CD4-positive, alpha-beta T cell treated with Interleukin-6 at 100 ng/mL for 8 hours (primary cell): ENCODE data around the gene GPATCH1.
"Not testable (repeated sequence)": the region's sequence is repeated elsewhere in the genome, so short reads cannot be mapped to it uniquely, and the experiment has no call there.

Experiments used
- DNase-seq: peaks from one replicate; pipeline ENCODE4 v3.0.0-alpha.2; 2020; ENCODE audit warnings: mixed read lengths, low spot score

Gene GPATCH1

GRCh38 chr19:33159149-33159548, 78.2 kb downstream of the GPATCH1 start:
- DNase-seq, result no peak

- no peak for DNase-seq
Observed at GRCh38 chr19:33159893-33160292, 78.9 kb downstream of the GPATCH1 start.

- no peak for DNase-seq
Observed at GRCh38 chr19:33161201-33161600, 80.2 kb downstream of the GPATCH1 start.

DNA sequence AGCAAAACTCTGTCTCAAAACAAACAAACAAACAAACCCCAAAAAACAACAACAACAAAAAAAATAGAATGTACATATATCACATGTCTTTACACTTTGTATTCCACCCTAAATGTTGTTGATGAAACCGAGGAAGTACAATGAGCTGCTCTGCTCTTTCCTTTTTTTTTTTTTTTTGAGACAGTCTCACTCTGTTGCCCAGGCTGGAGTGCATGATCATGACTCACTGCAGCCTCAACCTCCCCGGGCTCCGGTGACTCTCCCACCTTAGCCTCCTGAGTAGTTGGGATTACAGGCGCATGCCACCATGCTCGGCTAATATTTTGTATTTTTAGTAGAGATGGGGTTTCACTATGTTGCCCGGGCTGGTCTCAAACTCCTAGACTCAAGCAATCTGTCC, 82.5 kb downstream of the GPATCH1 start:
- no peak for DNase-seq

DNA sequence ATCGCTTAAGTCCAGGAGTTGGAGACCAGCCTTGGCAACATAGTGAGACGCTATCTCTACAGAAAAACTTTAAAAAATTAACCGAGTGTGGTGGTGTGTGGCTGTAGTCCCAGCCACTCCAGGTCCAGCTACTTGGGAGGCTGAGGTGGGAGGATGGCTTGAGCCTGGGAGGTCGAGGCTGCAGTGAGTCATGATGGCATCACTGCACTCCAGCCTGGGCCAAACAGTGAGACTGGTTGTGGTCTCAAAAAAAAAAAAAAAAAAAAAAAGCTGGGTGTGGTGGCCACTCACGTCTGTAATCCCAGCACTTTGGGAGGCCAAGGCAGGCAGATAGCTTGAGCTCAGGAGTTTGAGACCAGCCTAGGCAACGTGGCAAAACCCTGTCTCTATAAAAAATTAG, 85.1 kb downstream of the GPATCH1 start:
- DNase-seq, result not testable (repeated sequence)

GRCh38 chr19:33167438-33167837, 86.5 kb downstream of the GPATCH1 start:
- no peak for DNase-seq

GRCh38 chr19:33168528-33168927, 87.5 kb downstream of the GPATCH1 start:
- no peak for DNase-seq

GRCh38 chr19:33171222-33171795, 90.3 kb downstream of the GPATCH1 start:
- no peak for DNase-seq

GRCh38 chr19:33171916-33172359, 91.0 kb downstream of the GPATCH1 start:
- DNase-seq, result no peak

- no peak for DNase-seq
Observed at GRCh38 chr19:33174186-33174585, 93.2 kb downstream of the GPATCH1 start.

DNA sequence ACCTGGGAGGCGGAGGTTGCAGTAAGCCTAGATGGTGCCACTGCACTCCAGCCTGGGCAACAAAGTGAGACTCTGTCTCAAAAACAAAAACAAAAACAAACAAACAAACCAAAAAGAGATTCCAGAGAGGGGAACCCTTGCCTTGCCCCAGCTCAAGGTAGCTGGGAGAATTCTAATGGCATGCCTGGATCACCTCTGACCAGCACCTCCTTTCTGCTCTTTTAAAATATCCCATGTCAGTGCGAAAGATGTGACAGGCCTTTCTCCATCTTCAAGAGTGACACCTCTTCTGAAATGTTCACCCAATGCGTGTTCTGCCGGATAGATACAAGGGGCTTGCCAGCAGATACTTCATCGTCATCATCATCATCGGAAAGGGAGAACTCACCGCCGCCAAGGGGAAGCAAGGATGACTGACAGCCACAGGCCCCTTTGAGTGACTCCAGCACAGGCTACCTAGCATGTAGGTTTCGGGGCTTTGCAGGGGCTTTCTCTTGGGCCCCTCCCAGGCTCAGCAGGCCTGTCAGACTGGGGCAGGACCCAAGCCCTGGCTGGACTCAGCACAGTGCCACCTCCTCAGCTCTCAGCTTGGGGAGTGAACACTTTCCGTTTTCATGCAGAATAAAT, 94.3 kb downstream of the GPATCH1 start:
- DNase-seq, result no peak

GRCh38 chr19:33175886-33176669, 95.1 kb downstream of the GPATCH1 start:
- DNase-seq, result peak; percentile 13

DNA sequence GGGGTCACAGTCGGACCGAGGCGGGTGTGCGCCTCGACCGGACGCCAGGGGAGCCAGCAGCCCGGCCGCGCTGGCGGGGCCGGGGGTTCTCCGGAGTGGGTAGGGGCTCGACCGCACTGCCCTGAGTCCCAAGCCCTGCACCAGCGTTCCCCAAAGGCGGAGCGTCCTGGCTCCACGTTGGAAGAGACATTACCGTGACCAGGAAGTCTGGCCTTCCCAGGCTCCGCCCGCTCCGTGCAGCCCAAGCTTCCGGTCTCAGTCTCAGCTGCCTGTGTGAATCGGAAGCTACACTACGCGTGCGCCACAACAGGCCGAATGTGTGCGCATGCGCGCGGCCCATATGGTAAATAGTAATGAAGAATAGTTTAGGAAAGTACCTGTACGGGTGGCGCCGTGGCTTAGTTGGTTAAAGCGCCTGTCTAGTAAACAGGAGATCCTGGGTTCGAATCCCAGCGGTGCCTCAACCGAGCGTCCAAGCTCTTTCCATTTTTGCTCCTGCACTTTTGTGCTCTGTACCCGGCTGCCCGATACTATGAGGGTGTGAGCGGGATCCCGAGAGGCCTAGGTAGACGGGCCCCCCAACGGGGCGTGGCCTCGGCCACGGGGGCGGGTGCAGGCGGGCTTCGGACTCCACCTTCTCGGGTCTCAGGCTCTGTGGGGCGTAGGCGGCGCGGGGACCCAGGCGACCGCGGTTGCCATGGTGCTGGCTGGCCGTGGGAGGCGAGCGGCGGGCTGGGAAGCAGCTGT, 95.9 kb downstream of the GPATCH1 start:
- peak; percentile 94 for DNase-seq

DNA sequence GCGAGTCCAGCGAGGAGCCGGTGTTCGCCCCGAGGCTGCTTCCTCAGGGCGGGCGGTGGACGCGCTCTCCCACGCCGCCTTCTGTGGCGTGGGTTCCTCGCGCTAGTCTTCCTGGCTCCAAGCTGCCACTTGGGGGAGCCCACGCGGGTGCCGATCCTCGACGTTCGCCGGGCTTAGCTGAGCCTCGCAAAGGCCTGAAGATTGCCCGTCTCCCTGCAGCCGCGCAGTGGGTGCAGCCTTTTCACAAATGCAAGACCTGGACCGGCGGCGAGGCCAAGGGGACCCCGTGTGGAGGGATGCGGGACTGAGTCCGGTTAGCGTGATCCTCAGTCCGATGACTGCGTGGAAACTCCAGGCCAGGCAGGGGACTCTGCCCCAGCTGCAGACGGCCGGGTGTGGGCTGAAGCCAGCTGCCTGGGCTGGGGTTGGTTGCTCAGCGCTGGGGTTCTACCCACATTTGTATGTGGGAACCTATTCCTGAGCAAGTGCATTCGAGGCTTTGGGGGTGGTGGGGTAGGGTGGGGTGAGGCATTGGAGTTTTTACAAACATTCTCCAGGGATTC, 96.5 kb downstream of the GPATCH1 start:
- peak; percentile 82 for DNase-seq
